ENCODE data around the gene OR8B12. TPM values are rescaled to one million over a fixed set of nuclear protein-coding genes. Genes with fewer than 3 reads are reported as not detected.
"Not testable (repeated sequence)": the region's sequence is repeated elsewhere in the genome, so short reads cannot be mapped to it uniquely, and the experiment has no call there.

OR8B12 gene
- total and polyA plus RNA-seq, 4 experiments from 2014 or later = not detected

DNA sequence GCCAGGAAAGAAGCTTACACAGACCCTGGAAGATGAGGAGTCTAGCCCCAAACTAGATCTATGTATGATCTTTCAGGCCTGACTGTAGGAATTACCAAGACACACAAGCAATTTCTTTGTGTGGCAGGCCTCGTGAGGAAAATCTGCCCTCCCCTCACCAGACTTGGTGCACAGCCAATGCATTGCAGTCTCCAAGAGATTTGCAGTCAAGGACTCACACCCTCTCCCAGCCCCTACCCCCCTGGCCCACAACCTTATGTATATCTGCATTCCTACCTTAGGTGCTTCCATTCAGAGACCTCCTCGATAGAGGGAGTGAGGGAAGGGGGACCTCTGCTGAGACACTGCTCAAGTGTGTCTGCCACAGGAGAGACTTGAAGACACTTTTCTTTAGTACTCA is 9.8 kb downstream of the OR8B12 start:
- Histone ChIP-seq H3K36me3 (ENCODE audit: insufficient read depth, low read length) (no peaks in the 10 kb centered on the region), H3K4me3 (ENCODE audit: low read length in 2 of 2) (no peak overlapping the region), H3K27ac (ENCODE audit: low read depth, low read length) (no peak overlapping the region), H3K9me3 (ENCODE audit: control insufficient read depth in 1 of 2, low read length in 2 of 2) (no peaks in the 10 kb centered on the region), H3K4me1 (ENCODE audit: insufficient read depth, low read length) (no peaks in the 10 kb centered on the region), H3K27me3 (ENCODE audit: insufficient read depth, low read length) (no peaks in the 10 kb centered on the region)
- H3K4me3 Mint-ChIP-seq = no peak overlapping the region
- DNase-seq = no peak
- no peak overlapping the region for H3K27ac Mint-ChIP-seq
- CTCF ChIA-PET (ENCODE audit: partially characterized antibody) = no interaction called here
- H3K36me3 Mint-ChIP-seq = no peaks in the 10 kb centered on the region
- no peaks in the 10 kb centered on the region for H3K4me1 Mint-ChIP-seq
- peaks cover 25 to 27% of the 10 kb centered on the region in 2 donors for H3K27me3 Mint-ChIP-seq
- peaks cover 0 to 11% (median 8%) of the 10 kb centered on the region in 8 donors for H3K9me3 Mint-ChIP-seq
- intact Hi-C loops (cut with micrococcal nuclease) = no loop called here
- POLR2A ChIA-PET (ENCODE audit: partially characterized antibody) = no interaction called here

DNA sequence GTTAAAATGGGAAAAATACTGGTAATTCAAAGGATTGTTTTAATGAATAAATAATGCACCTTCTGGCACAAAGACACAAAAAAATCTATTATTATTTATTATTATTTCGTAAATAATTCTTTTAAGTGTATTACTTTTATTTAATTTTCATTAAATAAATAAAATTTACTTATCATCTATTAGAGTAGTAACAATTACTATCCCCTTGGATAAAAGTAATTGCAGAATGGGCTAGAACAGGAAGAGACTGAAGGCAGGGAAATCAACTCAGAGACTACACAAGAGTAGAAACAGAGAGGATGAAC is 23.0 kb downstream of the OR8B12 start:
- H3K36me3 Mint-ChIP-seq = no peaks in the 10 kb centered on the region
- CTCF ChIA-PET (ENCODE audit: partially characterized antibody) = no interaction called here
- H3K27ac Mint-ChIP-seq = no peak overlapping the region
- POLR2A ChIA-PET (ENCODE audit: partially characterized antibody) = no interaction called here
- DNase-seq = no peak
- intact Hi-C loops (cut with micrococcal nuclease) = no loop called here
- no peaks in the 10 kb centered on the region for H3K9me3 ChIP-seq (ENCODE audit: control insufficient read depth in 1 of 2, low read length in 2 of 2)
- H3K4me1 Mint-ChIP-seq = no peaks in the 10 kb centered on the region
- no peak overlapping the region for H3K4me3 Mint-ChIP-seq
- H3K4me1 ChIP-seq (ENCODE audit: insufficient read depth, low read length) = no peaks in the 10 kb centered on the region
- H3K27me3 ChIP-seq (ENCODE audit: insufficient read depth, low read length) = no peaks in the 10 kb centered on the region
- H3K27me3 Mint-ChIP-seq = peaks cover 0 to 3% of the 10 kb centered on the region in 2 donors
- H3K9me3 Mint-ChIP-seq = no peaks in the 10 kb centered on the region
- H3K4me3 ChIP-seq (ENCODE audit: low read length in 2 of 2) = no peak overlapping the region
- H3K36me3 ChIP-seq (ENCODE audit: insufficient read depth, low read length) = no peaks in the 10 kb centered on the region
- H3K27ac ChIP-seq (ENCODE audit: low read depth, low read length) = no peak overlapping the region

DNA sequence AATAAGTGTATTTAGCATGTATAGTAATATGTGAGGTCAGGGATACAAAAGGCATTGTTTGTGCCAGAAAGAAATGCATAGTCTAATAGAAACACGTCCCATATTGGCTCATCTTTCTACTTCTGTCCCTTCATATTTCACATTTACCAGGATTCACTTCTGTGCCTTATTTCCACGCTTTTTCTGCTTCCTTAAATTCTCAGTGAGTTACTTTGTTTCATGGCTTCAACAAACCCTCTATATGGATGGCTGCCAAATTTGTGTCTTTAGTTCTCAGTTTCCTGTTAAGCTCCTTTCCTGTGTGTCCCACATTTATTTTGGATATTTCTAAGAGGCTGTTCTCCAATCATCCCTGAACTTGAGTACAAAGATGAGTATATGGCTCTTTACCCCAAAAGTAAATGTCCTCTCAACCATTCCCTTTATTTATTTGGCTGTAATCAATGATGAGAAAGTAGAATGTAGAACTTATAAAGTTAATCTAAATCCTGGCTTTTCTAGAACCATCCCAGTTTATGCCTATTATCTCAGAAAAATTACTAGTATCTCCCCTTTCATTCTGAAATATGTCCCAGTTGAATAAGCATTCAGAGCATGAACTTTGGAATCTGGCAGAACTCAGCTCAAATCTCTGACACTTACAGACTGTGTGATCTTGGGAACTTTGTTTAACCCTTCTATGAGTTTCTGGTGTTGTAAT is 23.5 kb downstream of the OR8B12 start:
- Mint-ChIP-seq H3K9me3 (no peaks in the 10 kb centered on the region), H3K4me1 (no peaks in the 10 kb centered on the region), H3K36me3 (no peaks in the 10 kb centered on the region), H3K4me3 (no peak overlapping the region), H3K27me3 (peaks cover 0 to 3% of the 10 kb centered on the region in 2 donors), H3K27ac (no peak overlapping the region)
- no peaks in the 10 kb centered on the region for H3K36me3 ChIP-seq (ENCODE audit: insufficient read depth, low read length)
- H3K4me1 ChIP-seq (ENCODE audit: insufficient read depth, low read length) = no peaks in the 10 kb centered on the region
- ChIA-PET POLR2A (ENCODE audit: partially characterized antibody) (no interaction called here), CTCF (ENCODE audit: partially characterized antibody) (no interaction called here)
- no peaks in the 10 kb centered on the region for H3K9me3 ChIP-seq (ENCODE audit: control insufficient read depth in 1 of 2, low read length in 2 of 2)
- H3K27ac ChIP-seq (ENCODE audit: low read depth, low read length) = no peak overlapping the region
- intact Hi-C loops (cut with micrococcal nuclease) = no loop called here
- H3K4me3 ChIP-seq (ENCODE audit: low read length in 2 of 2) = no peak overlapping the region
- no peaks in the 10 kb centered on the region for H3K27me3 ChIP-seq (ENCODE audit: insufficient read depth, low read length)
- DNase-seq = no peak

GRCh38 chr11:124518989-124519451 is 24.4 kb downstream of the OR8B12 start:
- Mint-ChIP-seq H3K27ac (no peak overlapping the region), H3K9me3 (no peaks in the 10 kb centered on the region), H3K4me3 (no peak overlapping the region), H3K4me1 (no peaks in the 10 kb centered on the region), H3K27me3 (peaks cover 0 to 3% of the 10 kb centered on the region in 2 donors), H3K36me3 (no peaks in the 10 kb centered on the region)
- no peak for DNase-seq
- no peak overlapping the region for H3K4me3 ChIP-seq (ENCODE audit: low read length in 2 of 2)
- ChIA-PET POLR2A (ENCODE audit: partially characterized antibody) (no interaction called here), CTCF (ENCODE audit: partially characterized antibody) (no interaction called here)
- intact Hi-C loops (cut with micrococcal nuclease) = no loop called here
- H3K27me3 ChIP-seq (ENCODE audit: insufficient read depth, low read length) = no peaks in the 10 kb centered on the region
- no peaks in the 10 kb centered on the region for H3K4me1 ChIP-seq (ENCODE audit: insufficient read depth, low read length)
- H3K36me3 ChIP-seq (ENCODE audit: insufficient read depth, low read length) = no peaks in the 10 kb centered on the region
- H3K27ac ChIP-seq (ENCODE audit: low read depth, low read length) = no peak overlapping the region
- no peaks in the 10 kb centered on the region for H3K9me3 ChIP-seq (ENCODE audit: control insufficient read depth in 1 of 2, low read length in 2 of 2)

GRCh38 chr11:124517314-124517713 is 26.1 kb downstream of the OR8B12 start:
- H3K36me3 ChIP-seq (ENCODE audit: insufficient read depth, low read length) = no peaks in the 10 kb centered on the region
- no peaks in the 10 kb centered on the region for H3K27me3 ChIP-seq (ENCODE audit: insufficient read depth, low read length)
- H3K27ac Mint-ChIP-seq = no peak overlapping the region
- H3K4me3 Mint-ChIP-seq = no peak overlapping the region
- no peaks in the 10 kb centered on the region for H3K9me3 ChIP-seq (ENCODE audit: control insufficient read depth in 1 of 2, low read length in 2 of 2)
- H3K36me3 Mint-ChIP-seq = no peaks in the 10 kb centered on the region
- no peak overlapping the region for H3K4me3 ChIP-seq (ENCODE audit: low read length in 2 of 2)
- POLR2A ChIA-PET (ENCODE audit: partially characterized antibody) = no interaction called here
- CTCF ChIA-PET (ENCODE audit: partially characterized antibody) = interaction anchor here (1.3 kb wide), 1 partner anchor 9 kb away, joined by 3 read pairs; no protein-coding TSS in a partner anchor
- no peak for DNase-seq
- H3K4me1 Mint-ChIP-seq = no peaks in the 10 kb centered on the region
- no peaks in the 10 kb centered on the region for H3K9me3 Mint-ChIP-seq
- H3K4me1 ChIP-seq (ENCODE audit: insufficient read depth, low read length) = no peaks in the 10 kb centered on the region
- H3K27me3 Mint-ChIP-seq = peaks cover 0 to 5% of the 10 kb centered on the region in 2 donors
- no peak overlapping the region for H3K27ac ChIP-seq (ENCODE audit: low read depth, low read length)
- intact Hi-C loops (cut with micrococcal nuclease) = no loop called here

DNA sequence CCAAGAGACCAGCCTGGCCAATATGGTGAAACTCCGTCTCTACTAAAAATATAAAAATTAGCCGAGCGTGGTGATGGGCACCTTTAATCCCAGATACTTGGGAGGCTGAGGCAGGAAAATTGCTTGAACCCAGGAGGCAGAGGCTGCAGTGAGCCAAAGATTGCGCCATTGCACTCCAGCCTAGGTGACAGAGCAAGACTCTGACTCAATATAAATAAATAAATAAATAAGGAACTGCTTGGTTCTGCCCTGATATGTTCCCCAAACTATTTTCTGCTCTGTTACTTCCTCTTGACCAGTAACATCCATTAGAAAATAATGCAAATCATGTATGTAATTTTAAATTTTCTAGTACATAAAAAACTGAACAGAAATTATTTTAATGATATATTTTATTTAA is 28.8 kb downstream of the OR8B12 start:
- H3K27ac ChIP-seq (ENCODE audit: low read depth, low read length); H3K4me3 ChIP-seq (ENCODE audit: low read length in 2 of 2); H3K9me3 Mint-ChIP-seq; H3K36me3 Mint-ChIP-seq; H3K4me3 Mint-ChIP-seq; DNase-seq; intact Hi-C loops (cut with micrococcal nuclease); H3K9me3 ChIP-seq (ENCODE audit: control insufficient read depth in 1 of 2, low read length in 2 of 2); POLR2A ChIA-PET (ENCODE audit: partially characterized antibody); H3K27me3 Mint-ChIP-seq; H3K27me3 ChIP-seq (ENCODE audit: insufficient read depth, low read length); H3K4me1 ChIP-seq (ENCODE audit: insufficient read depth, low read length); H3K4me1 Mint-ChIP-seq; H3K27ac Mint-ChIP-seq; H3K36me3 ChIP-seq (ENCODE audit: insufficient read depth, low read length): not testable (repeated sequence)
- CTCF ChIA-PET (ENCODE audit: partially characterized antibody) = interaction anchor here (0.7 kb wide), 1 partner anchor 494 kb away, joined by 3 read pairs; no protein-coding TSS in a partner anchor

- H3K9me3 ChIP-seq (ENCODE audit: control insufficient read depth in 1 of 2, low read length in 2 of 2) = no peaks in the 10 kb centered on the region
- CTCF ChIA-PET (ENCODE audit: partially characterized antibody) = interaction anchor here (0.5 kb wide), 1 partner anchor 698 kb away, joined by 3 read pairs; no protein-coding TSS in a partner anchor
- Mint-ChIP-seq H3K4me3 (no peak overlapping the region), H3K4me1 (no peaks in the 10 kb centered on the region), H3K27ac (no peak overlapping the region), H3K27me3 (peaks cover 6 to 10% of the 10 kb centered on the region in 2 donors), H3K9me3 (peaks cover 0 to 4% (median 2%) of the 10 kb centered on the region in 8 donors), H3K36me3 (no peaks in the 10 kb centered on the region)
- DNase-seq = no peak
- H3K4me1 ChIP-seq (ENCODE audit: insufficient read depth, low read length) = no peaks in the 10 kb centered on the region
- H3K4me3 ChIP-seq (ENCODE audit: low read length in 2 of 2) = no peak overlapping the region
- POLR2A ChIA-PET (ENCODE audit: partially characterized antibody) = no interaction called here
- no peaks in the 10 kb centered on the region for H3K36me3 ChIP-seq (ENCODE audit: insufficient read depth, low read length)
- H3K27me3 ChIP-seq (ENCODE audit: insufficient read depth, low read length) = no peaks in the 10 kb centered on the region
- no peak overlapping the region for H3K27ac ChIP-seq (ENCODE audit: low read depth, low read length)
- intact Hi-C loops (cut with micrococcal nuclease) = no loop called here
Measured at GRCh38 chr11:124514131-124514530, 29.3 kb downstream of the OR8B12 start.
